Right hindlimb (tissue), 1 donor: ENCODE results near the gene SMARCA4.
"Not testable (repeated sequence)": the region's sequence is repeated elsewhere in the genome, so short reads cannot be mapped to it uniquely, and the experiment has no call there.

Source experiments
- DNase-seq: peaks from one replicate; pipeline ENCODE4 v3.0.0-alpha.2; 2018

SMARCA4 gene

DNA sequence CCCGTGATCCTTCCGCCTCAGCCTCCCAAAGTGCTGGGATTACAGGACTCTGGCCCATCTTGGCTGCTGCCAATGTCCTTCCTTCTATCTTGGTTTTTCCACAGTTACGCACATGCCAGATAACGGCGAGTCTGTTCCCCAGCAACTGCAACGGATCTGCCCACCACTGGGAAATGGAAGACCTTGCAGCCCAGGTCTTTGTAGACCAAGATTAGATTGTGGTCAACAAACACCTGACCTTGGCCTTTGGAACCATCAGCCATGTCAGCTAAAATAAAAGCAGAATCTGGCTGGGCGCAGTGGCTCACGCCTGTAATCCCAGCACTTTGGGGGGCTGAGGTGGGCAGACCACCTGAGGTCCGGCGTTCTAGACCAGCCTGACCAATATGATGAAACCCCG is 118.1 kb downstream of the SMARCA4 start:
- DNase-seq: no peak

GRCh38 chr19:11079999-11080398 is 119.2 kb downstream of the SMARCA4 start:
- DNase-seq: no peak

DNA sequence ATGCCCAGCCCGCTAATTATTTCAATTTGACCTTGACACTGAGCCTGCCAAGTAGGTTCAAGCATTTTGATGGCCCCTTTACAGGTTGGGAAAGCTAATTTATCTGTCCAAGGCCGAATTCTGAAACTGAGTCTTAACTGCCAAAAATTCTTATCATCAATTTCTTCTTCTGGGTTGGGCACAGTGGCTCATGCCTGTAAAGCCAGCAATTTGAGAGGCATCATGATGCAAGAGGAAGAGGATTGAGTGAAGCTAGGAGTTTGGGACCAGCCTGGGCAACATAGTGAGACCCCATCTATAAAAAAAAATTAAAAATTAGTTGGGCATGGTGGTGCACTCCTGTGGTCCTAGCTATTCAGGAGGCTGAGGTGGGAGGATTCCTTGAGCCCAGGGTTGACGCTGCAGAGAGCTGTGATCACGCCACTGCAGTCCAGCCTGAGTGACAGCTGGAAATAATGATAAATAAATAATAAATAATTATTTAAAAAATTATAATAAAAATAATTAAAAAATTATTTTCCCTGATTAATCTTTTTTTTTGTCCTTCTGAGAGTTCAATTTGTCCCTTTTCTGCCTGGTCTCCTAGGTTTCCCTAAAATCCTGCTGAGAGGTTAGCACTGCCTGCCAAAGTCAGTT is 127.2 kb downstream of the SMARCA4 start:
- no peak for DNase-seq

- DNase-seq: peak; percentile 49
Measured at GRCh38 chr19:11088506-11089253, 127.8 kb downstream of the SMARCA4 start.

DNA sequence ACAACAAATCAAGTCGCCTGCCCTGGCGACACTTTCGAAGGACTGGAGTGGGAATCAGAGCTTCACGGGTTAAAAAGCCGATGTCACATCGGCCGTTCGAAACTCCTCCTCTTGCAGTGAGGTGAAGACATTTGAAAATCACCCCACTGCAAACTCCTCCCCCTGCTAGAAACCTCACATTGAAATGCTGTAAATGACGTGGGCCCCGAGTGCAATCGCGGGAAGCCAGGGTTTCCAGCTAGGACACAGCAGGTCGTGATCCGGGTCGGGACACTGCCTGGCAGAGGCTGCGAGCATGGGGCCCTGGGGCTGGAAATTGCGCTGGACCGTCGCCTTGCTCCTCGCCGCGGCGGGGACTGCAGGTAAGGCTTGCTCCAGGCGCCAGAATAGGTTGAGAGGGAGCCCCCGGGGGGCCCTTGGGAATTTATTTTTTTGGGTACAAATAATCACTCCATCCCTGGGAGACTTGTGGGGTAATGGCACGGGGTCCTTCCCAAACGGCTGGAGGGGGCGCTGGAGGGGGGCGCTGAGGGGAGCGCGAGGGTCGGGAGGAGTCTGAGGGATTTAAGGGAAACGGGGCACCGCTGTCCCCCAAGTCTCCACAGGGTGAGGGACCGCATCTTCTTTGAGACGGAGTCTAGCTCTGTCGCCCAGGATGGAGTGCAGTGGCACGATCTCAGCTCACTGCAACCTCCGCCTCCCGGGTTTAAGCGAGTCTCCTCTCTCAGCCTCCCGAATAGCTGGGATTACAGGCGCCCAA is 128.6 kb downstream of the SMARCA4 start, which contains the start of gene LDLR:
Gene LDLR, plus strand, starts transcription at position 210 of the 760 bp plus-strand sequence. Its CDS starts 86 bp downstream, at position 296.
- peak; percentile 91 for DNase-seq

DNA sequence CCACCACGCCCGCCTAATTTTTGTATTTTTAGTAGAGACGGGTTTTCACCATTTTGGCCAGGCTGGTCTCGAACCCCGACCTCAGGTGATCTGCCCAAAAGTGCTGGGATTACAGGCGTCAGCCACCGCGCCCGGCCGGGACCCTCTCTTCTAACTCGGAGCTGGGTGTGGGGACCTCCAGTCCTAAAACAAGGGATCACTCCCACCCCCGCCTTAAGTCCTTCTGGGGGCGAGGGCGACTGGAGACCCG is 129.1 kb downstream of the SMARCA4 start:
- DNase-seq: not testable (repeated sequence)

DNA sequence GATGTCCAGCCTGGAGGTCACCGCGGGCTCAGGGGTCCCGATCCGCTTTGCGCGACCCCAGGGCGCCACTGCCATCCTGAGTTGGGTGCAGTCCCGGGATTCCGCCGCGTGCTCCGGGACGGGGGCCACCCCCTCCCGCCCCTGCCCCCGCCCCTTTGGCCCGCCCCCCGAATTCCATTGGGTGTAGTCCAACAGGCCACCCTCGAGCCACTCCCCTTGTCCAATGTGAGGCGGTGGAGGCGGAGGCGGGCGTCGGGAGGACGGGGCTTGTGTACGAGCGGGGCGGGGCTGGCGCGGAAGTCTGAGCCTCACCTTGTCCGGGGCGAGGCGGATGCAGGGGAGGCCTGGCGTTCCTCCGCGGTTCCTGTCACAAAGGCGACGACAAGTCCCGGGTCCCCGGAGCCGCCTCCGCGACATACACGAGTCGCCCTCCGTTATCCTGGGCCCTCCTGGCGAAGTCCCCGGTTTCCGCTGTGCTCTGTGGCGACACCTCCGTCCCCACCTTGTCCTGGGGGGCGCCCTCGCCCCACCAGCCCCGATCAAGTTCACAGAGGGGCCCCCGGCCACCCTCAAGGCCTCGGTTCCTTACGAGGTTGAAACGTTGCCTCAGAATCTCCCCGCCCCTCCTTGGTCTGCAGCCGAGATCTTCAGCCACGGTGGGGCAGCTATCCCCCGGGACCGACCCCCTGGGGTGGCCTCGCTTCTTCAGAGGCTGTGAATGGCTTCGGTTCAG is 129.6 kb downstream of the SMARCA4 start:
- peak; percentile 98 for DNase-seq

DNA sequence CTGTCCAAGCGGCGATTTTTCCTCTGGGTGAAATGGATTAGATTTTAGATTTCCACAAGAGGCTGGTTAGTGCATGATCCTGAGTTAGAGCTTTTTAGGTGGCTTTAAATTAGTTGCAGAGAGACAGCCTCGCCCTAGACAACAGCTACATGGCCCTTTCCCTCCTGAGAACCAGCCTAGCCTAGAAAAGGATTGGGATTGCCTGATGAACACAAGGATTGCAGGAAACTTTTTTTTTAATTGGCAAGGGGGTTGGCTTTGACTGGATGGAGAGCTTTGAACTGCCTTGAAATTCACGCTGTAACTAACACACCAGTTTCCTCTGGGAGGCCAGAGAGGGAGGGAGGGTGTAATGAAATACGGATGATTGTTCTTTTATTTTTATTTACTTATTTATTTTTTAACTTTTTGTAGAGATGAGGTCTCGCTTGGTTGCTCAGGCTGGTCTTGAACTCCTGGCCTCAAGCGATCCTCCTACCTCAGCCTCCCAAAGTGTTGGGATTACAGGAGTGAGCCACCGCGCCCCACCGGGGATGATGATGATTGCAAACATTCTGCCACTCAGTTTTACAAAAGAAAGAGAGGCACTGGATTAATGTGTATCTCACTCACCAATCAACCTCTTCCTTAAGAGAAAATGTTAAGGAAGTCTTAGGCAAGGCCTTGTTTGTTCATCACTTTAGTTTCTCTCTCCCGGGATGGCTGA is 130.3 kb downstream of the SMARCA4 start:
- no peak for DNase-seq

DNA sequence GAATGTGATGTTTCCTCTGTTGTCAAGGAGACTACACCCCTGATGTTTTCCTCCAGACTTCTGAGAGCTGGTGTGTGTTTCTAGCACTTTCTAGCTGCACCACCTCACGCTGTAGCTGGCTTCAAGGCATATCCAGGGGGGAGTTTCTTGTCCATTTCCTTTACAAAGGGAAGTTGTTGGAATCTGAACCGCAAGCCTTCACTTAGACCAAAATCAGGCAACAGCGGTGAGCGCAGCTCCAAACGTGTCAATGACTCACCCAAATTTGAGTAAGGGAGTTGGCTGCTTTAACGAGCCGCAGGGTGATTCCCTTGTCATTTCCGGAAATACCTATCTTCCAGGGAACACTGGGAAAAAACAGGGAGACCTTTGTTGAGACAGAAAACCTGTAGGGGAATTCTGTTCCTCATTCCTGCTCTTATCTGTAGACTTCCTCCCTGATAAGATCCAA is 130.9 kb downstream of the SMARCA4 start:
- peak; percentile 70 for DNase-seq

DNA sequence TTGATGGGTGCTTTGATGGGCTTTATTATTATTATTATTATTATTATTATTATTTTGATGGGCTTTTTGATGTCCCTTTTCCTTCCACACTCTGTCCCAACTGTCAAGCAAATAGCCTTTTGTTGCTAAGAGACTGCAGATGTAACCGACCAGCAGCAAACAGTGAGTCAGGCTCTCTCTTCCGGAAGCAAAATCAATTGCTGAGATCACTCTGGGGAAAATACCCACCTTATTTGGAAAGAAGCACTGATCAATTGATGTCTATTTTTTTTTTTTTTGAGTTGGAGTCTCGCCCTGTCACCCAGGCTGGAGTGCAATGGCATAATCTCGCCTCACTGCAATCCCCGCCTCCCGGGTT is 131.3 kb downstream of the SMARCA4 start:
- no peak for DNase-seq

GRCh38 chr19:11093689-11094238 is 132.9 kb downstream of the SMARCA4 start:
- no peak for DNase-seq

- no peak for DNase-seq
Measured at GRCh38 chr19:11094520-11094894, 133.7 kb downstream of the SMARCA4 start.

- DNase-seq: peak; percentile 92
Measured at GRCh38 chr19:11096210-11096841, 135.5 kb downstream of the SMARCA4 start.

DNA sequence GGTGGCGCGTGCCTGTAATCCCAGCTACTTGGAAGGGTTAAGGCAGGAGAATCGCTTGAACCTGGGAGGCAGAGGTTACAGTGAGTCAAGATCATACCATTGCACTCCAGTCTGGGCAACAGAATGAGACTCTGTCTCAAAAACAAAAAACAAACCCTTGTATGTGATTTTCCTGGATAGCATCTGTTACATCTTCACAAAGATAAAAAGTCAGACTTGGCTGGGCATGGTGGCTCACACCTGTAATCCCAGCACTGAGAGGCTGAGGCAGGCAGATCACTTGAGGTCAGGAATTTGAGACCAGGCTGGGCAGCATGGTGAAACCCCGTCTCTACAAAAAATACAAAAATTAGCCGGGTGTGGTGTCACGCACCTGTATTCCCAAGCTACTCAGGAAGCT is 136.5 kb downstream of the SMARCA4 start:
- not testable (repeated sequence) for DNase-seq

- no peak for DNase-seq
Measured at GRCh38 chr19:11098327-11098726, 137.5 kb downstream of the SMARCA4 start.

- no peak for DNase-seq
Measured at GRCh38 chr19:11098861-11099260, 138.0 kb downstream of the SMARCA4 start.

- DNase-seq: peak; percentile 38
Measured at GRCh38 chr19:11100049-11100448, 139.2 kb downstream of the SMARCA4 start.

- DNase-seq: no peak
Measured at GRCh38 chr19:11101057-11101456, 140.2 kb downstream of the SMARCA4 start.

DNA sequence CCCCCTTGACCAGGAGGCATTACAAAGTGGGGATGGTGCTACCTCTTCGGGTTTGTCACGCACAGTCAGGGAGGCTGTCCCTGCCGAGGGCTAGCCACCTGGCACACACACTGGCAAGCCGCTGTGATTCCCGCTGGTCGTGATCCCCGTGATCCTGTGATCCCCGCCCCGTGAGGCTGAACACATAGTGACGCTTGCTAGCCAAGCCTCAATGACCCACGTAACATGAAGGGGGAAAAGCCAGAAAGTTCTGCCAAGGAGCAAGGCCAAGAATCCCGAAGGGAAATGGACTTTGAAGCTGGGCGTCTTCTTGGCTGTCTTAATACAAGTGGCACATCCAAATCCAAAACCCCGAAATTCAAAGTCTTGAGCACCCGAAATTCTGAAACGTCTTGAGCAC is 142.1 kb downstream of the SMARCA4 start:
- no peak for DNase-seq

DNA sequence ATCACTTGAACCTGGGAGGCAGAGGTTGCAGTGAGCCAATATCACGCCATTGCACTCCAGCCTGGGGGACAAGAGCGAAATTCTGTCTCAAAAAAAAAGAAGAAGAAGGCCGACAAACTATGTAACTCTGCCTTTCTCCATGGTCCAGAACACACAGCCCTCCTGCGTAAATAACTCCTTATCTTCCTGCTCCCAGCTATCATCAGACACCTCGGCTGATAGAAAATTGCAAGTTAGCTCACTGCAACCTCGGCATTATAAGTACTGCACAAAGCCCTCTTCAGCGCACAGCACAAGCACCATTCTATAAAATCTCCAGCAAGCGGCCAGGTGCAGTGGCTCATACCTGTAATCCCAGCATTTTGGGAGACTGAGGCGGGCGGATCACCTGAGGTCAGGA is 142.8 kb downstream of the SMARCA4 start:
- DNase-seq: not testable (repeated sequence)

DNA sequence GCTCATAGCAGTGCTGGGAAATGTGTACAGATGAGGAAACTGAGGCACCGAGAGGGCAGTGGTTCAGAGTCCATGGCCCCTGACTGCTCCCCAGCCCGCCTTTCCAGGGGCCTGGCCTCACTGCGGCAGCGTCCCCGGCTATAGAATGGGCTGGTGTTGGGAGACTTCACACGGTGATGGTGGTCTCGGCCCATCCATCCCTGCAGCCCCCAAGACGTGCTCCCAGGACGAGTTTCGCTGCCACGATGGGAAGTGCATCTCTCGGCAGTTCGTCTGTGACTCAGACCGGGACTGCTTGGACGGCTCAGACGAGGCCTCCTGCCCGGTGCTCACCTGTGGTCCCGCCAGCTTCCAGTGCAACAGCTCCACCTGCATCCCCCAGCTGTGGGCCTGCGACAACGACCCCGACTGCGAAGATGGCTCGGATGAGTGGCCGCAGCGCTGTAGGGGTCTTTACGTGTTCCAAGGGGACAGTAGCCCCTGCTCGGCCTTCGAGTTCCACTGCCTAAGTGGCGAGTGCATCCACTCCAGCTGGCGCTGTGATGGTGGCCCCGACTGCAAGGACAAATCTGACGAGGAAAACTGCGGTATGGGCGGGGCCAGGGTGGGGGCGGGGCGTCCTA is 144.3 kb downstream of the SMARCA4 start:
- DNase-seq: no peak
